K562 (cell line): ENCODE data around the gene BTRC. TPM values are rescaled to one million over a fixed set of nuclear protein-coding genes. Genes with fewer than 3 reads are reported as not detected.
"Not testable (repeated sequence)": the region's sequence is repeated elsewhere in the genome, so short reads cannot be mapped to it uniquely, and the experiment has no call there.

Experiments used
- ATAC-seq: fragments of 200-7000 bp; cut with Tn5 transposase; 3 replicates; pipeline ENCODE4 v1.9.1; 2020; ENCODE audit warnings: moderate library complexity
- BruUV-seq: library from RNA; stranded (reverse); fragments of 400-500 nt; replicated peaks from 2 replicates; lab custom pipeline; 2021; lab: Mats Ljungman, UMichigan
- CTCF ChIA-PET: fragments of 300-600 bp; formaldehyde crosslinking; extraction: SDS; loops from one replicate; lab custom pipeline; 2021; ENCODE audit warnings: low intra/inter-chr PET ratio; lab: Yijun Ruan, JAX
- POLR2A ChIA-PET: fragments of 300-600, 350-650 bp; sonication (Branson Sonifier 250); formaldehyde crosslinking; extraction: SDS; loops from one replicate; lab custom pipeline; 2021; ENCODE audit warnings: antibody characterized with exemption, inconsistent platforms; lab: Yijun Ruan, JAX
- DNase-seq, 4 experiments: peaks; one replicate each; pipeline versions ENCODE4 v3.0.0 to v3.0.0-alpha.2; 2011 to 2018; ENCODE audit warnings: low spot score in 3 of 4, mixed read lengths in 3 of 4; ENCODE audit errors: extremely low read depth in 1 of 4
- FAIRE-seq: peaks from 2 replicates; lab custom pipeline; 2011; peaks lifted over from hg19 to GRCh38; lab: Jason Lieb, UNC
- H2AFZ ChIP-seq: 2 replicates; pipeline ENCODE4 v1.6.0; 2011; ENCODE audit warnings: low read depth, low read length, control low read depth, inconsistent platforms
- H3K27ac ChIP-seq: fragments of 200-600 bp; 3 replicates; pipeline ENCODE4 v1.8.0; 2011; ENCODE audit warnings: low read depth, mild to moderate bottlenecking, control low read depth, inconsistent platforms, low read length, moderate library complexity, mixed read lengths; ENCODE audit errors: extremely low read depth
- H3K27me3 ChIP-seq, 2 experiments: fragments of 300-600 bp in 1 of 2; 2 replicates in 1 of 2; 3 replicates in 1 of 2; pipeline versions ENCODE4 v1.6.0 to v1.8.0; 2011; ENCODE audit warnings: inconsistent platforms in 2 of 2, low read length in 2 of 2, mild to moderate bottlenecking in 1 of 2, mixed read lengths in 1 of 2, moderate library complexity in 1 of 2; ENCODE audit not compliant: control insufficient read depth in 2 of 2, insufficient read depth in 2 of 2
- H3K36me3 ChIP-seq: fragments of 300-600 bp; 3 replicates; pipeline ENCODE4 v1.8.0; 2011; ENCODE audit warnings: mild to moderate bottlenecking, low read length, inconsistent platforms; ENCODE audit not compliant: control insufficient read depth, insufficient read depth
- H3K4me1 ChIP-seq, 2 experiments: fragments of 200-600 bp in 1 of 2; replicated peaks in 1 of 2; 2 replicates in 1 of 2; 3 replicates in 1 of 2; pipeline versions ENCODE4 v1.5.1 to v1.8.0; 2011; ENCODE audit warnings: inconsistent platforms in 2 of 2, low read length in 2 of 2, mild to moderate bottlenecking in 1 of 2, mixed read lengths in 1 of 2, moderate library complexity in 1 of 2; ENCODE audit not compliant: control insufficient read depth in 2 of 2, insufficient read depth in 2 of 2
- H3K4me2 ChIP-seq: 2 replicates; pipeline ENCODE4 v1.6.1; 2011; ENCODE audit warnings: low read length, control low read depth, inconsistent platforms, mixed read lengths; ENCODE audit not compliant: insufficient read depth
- H3K4me3 ChIP-seq: fragments of 200-600 bp; sonication (generic), shearing (Covaris generic); 2 replicates; pipeline ENCODE4 v1.5.1; 2016; ENCODE audit warnings: control low read depth, inconsistent platforms
- H3K79me2 ChIP-seq: fragments of 200-600 bp; 3 replicates; pipeline ENCODE4 v1.8.0; 2011; ENCODE audit warnings: low read length, inconsistent platforms; ENCODE audit not compliant: control insufficient read depth, insufficient read depth
- H3K9ac ChIP-seq, 2 experiments: 2 replicates each; pipeline versions ENCODE4 v1.6.0 to v1.6.1; 2011; ENCODE audit warnings: low read depth in 2 of 2, low read length in 2 of 2, control low read depth in 1 of 2, inconsistent platforms in 1 of 2, mild to moderate bottlenecking in 1 of 2, mixed read lengths in 1 of 2; ENCODE audit not compliant: insufficient read depth in 1 of 2
- H3K9me1 ChIP-seq: one replicate; pipeline ENCODE4 v1.6.0; 2011; ENCODE audit warnings: inconsistent platforms, mild to moderate bottlenecking, low read length, moderate library complexity; ENCODE audit not compliant: control insufficient read depth, insufficient read depth
- H3K9me3 ChIP-seq: replicated peaks from 2 replicates; pipeline ENCODE4 v1.5.1; 2011; ENCODE audit warnings: low read depth, low read length, inconsistent platforms; ENCODE audit not compliant: control insufficient read depth, insufficient read depth
- H4K20me1 ChIP-seq: replicated peaks from 2 replicates; pipeline ENCODE4 v1.6.1; 2011; ENCODE audit warnings: low read length, inconsistent platforms, mixed read lengths; ENCODE audit not compliant: control insufficient read depth, insufficient read depth
- E2F3 ChIP-seq: fragments of 250-450 bp; sonication (Bioruptor Pico); IDR thresholded peaks from 2 replicates; pipeline ENCODE4 v1.4.0; 2020; ENCODE audit warnings: mild to moderate bottlenecking
- PHTF2 ChIP-seq: fragments of 250-450 bp; sonication (Bioruptor Pico); IDR thresholded peaks from 2 replicates; pipeline ENCODE4 v1.5.0; 2021; ENCODE audit warnings: mild to moderate bottlenecking
- SIN3A ChIP-seq, 2 experiments: fragments of 150-350 bp in 1 of 2; IDR thresholded peaks; 2 replicates each; pipeline ENCODE4 v1.6.1; 2011 to 2016; ENCODE audit warnings: borderline replicate concordance in 2 of 2, low read depth in 2 of 2, low read length in 2 of 2, mild to moderate bottlenecking in 2 of 2, moderate library complexity in 2 of 2; ENCODE audit not compliant: control insufficient read depth in 1 of 2
- ZEB2 ChIP-seq: fragments of 450-650 bp; IDR thresholded peaks from 2 replicates; pipeline ENCODE4 v1.6.1; 2016
- WGBS: fragments of 100-300 bp; shearing (Covaris generic); methylation state at CpG from one replicate; pipeline ENCODE4 v1.1.6; 2016; ENCODE audit warnings: low coverage, mixed read lengths; ENCODE audit not compliant: insufficient coverage; ENCODE audit errors: missing lambda C conversion rate; 5-methylcytosine and 5-hydroxymethylcytosine counted together
- in situ Hi-C: fragments of 300-500 bp; cut with MboI; formaldehyde crosslinking; loops from 4 replicates; pipeline ENCODE4 v1.15.0; 2018; ENCODE audit warnings: inconsistent platforms, mixed read lengths
- intact Hi-C: fragments of 100-400 bp; cut with micrococcal nuclease; formaldehyde crosslinking; loops from 2 replicates; pipeline ENCODE4 v1.14.2; 2022
- polyA plus RNA-seq, 8 experiments: library from polyadenylated mRNA; depleted of rRNA in 4 of 8; stranded (reverse) in 5 of 8; unstranded in 3 of 8; fragments of >200 nt; fragmentation: Nextera tagmentation in 2 of 8; fragmentation: Illumina TruSeq in 1 of 8; extraction: Ambion mirVana in 2 of 8; extraction: Trizol in 1 of 8; gene quantifications; 2 replicates each; pipeline versions ENCODE4 v1.2.1 to v1.2.3, GENCODE V29; 2011 to 2014; ENCODE audit warnings: inconsistent platforms in 1 of 8, missing spikeins in 1 of 8
- total RNA-seq, 7 experiments: library from RNA; depleted of rRNA in 6 of 7; stranded (reverse); fragments of >200 nt in 6 of 7; fragmentation: Illumina TruSeq in 2 of 7; extraction: Trizol in 2 of 7; gene quantifications; 2 replicates each; pipeline versions ENCODE4 v1.2.1 to v1.2.3, GENCODE V29; 2011 to 2021; ENCODE audit warnings: low replicate concordance in 1 of 7

The BTRC gene
- total and polyA plus RNA-seq, 9 of the 15 experiments (the other 6 are each of a cell fraction or from before 2014, with no cell fraction given) = 1.6 to 15.4 (median 7.0) TPM

- no peaks in the 10 kb centered on the region for H3K79me2 ChIP-seq
- no peak overlapping the region for H3K4me3 ChIP-seq
- no peak overlapping the region for H3K27ac ChIP-seq
- FAIRE-seq (no peak), ATAC-seq (no peak), DNase-seq (no peak)
- no peaks in the 10 kb centered on the region for H3K9me3 ChIP-seq
- H3K36me3 ChIP-seq = no peaks in the 10 kb centered on the region
- WGBS = 0% methylated on average over 2 of the region's 2 CpGs
- CTCF ChIA-PET = no interaction called here
- H3K4me2 ChIP-seq = no peak overlapping the region
- peaks cover 2 to 18% of the 10 kb centered on the region in 2 experiments; a peak in 4 of 5 replicates for H3K27me3 ChIP-seq
- intact Hi-C loops (no loop called here), in situ Hi-C loops (no loop called here)
- POLR2A ChIA-PET = no interaction called here
- H4K20me1 ChIP-seq = no peaks in the 10 kb centered on the region
- no peaks in the 10 kb centered on the region for H3K4me1 ChIP-seq
- H3K9me1 ChIP-seq = no peaks in the 10 kb centered on the region
- no peak for TF ChIP-seq ZEB2
- no peak for TF ChIP-seq SIN3A (IDR thresholded peaks at IDR 0.05; ENCODE audit: borderline replicate concordance in 2 of 2, control insufficient read depth in 1 of 2, low read depth in 2 of 2, low read length in 2 of 2)
- TF ChIP-seq E2F3 = no peak
- no peak for TF ChIP-seq PHTF2
- no TSS peak for BruUV-seq
- H3K9ac ChIP-seq = no peak overlapping the region
- H2AFZ ChIP-seq = no peak overlapping the region
Observed at GRCh38 chr10:101323495-101323894, 30.5 kb upstream of the BTRC start.

GRCh38 chr10:101327454-101327853 lies 26.5 kb upstream of the BTRC start:
- H4K20me1 ChIP-seq, H3K4me2 ChIP-seq, intact Hi-C loops, H3K9me3 ChIP-seq, H3K9ac ChIP-seq, H3K4me1 ChIP-seq, BruUV-seq, H3K27ac ChIP-seq, FAIRE-seq, H3K9me1 ChIP-seq, POLR2A ChIA-PET, H3K4me3 ChIP-seq, CTCF ChIA-PET, DNase-seq, ATAC-seq, in situ Hi-C loops, H3K36me3 ChIP-seq, H3K79me2 ChIP-seq, H2AFZ ChIP-seq: not testable (repeated sequence)
- 0% methylated on average over 1 of the region's 1 CpG for WGBS
- peaks cover 2 to 11% of the 10 kb centered on the region in 2 experiments; a peak in 4 of 5 replicates for H3K27me3 ChIP-seq
